ENCODE data around the gene COL27A1.

- TF ChIP-seq CTCF (IDR thresholded peaks at IDR 0.05) (no peak), POLR2A (IDR thresholded peaks at IDR 0.05) (no peak)
Measured at GRCh38 chr9:114256827-114257328, 101.5 kb downstream of the COL27A1 start.

Measured in prostate gland (tissue), 2 donors.